HG02759 (cell line): ENCODE data around the gene ADCK2.
"Not testable (repeated sequence)": the region's sequence is repeated elsewhere in the genome, so short reads cannot be mapped to it uniquely, and the experiment has no call there.

Experiments used
- ATAC-seq: cut with Tn5 transposase; IDR thresholded peaks from one replicate; pipeline ENCODE4 v1.9.1; 2021; ENCODE audit warnings: mild to moderate bottlenecking, moderate library complexity; ENCODE audit not compliant: unreplicated experiment

Gene ADCK2

DNA sequence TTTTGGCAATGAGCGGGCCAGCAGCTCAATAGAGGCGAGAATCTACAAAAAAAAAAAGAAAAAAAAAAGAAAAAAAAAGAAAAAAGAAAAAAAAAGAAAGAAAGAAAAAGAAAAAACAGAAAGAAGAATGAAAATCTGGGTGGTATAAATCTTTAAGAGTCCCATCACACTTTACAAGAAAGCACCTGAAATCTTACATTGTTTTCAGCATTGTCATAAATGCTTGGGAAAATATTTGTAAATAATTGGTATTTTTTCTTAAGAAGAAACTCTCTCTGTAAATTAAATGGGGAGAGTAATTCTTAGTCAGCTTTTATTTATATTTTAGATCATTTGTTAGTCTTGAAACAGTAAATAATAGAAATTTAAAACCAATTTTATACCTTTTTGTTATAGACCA, 62.0 kb downstream of the ADCK2 start:
- ATAC-seq, result no peak

DNA sequence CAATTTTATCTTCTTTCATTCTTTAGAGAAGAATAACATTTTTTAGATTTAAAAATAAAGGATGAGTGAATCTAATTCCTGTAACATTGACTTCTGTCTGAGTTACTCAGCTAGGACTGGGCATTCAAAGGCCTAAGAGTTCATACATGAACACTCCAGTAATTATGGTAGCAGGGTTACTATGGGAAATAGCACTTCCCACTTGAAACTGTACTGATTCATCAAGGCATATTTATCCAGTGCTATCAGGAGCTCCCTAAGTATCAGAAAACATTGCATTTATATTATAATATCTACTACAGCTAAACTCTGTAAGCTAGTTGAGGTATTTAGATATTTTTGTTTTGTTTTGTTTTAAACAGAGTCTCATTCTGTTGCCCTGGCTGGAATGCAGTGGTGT, 65.5 kb downstream of the ADCK2 start:
- no peak for ATAC-seq

DNA sequence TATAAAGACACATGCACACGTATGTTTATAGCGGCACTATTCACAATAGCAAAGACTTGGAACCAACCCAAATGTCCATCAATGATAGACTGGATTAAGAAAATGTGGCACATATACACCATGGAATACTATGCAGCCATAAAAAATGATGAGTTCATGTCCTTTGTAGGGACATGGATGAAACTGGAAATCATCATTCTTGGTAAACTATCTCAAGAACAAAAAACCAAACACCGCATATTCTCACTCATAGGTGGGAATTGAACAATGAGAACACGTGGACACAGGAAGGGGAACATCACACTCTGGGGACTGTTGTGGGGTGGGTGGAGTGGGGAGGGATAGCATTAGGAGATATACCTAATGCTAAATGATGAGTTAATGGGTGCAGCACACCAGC, 70.5 kb downstream of the ADCK2 start:
- ATAC-seq, result not testable (repeated sequence)

- no peak for ATAC-seq
Measured at GRCh38 chr7:140744005-140744404, 71.3 kb downstream of the ADCK2 start.
